HepG2 (cell line): ENCODE data around the gene TXN. TPM values are rescaled to one million over a fixed set of nuclear protein-coding genes. Genes with fewer than 3 reads are reported as not detected.

Source experiments
- ATAC-seq: fragments of 200-7000 bp; cut with Tn5 transposase; 3 replicates; pipeline ENCODE4 v1.9.1; 2020; ENCODE audit warnings: mild to moderate bottlenecking, moderate library complexity
- BruUV-seq: library from RNA; stranded (reverse); fragments of 400-500 nt; replicated peaks from 2 replicates; lab custom pipeline; 2021; lab: Mats Ljungman, UMichigan
- CTCF ChIA-PET: fragments of 300-600 bp; formaldehyde crosslinking; extraction: SDS; loops from one replicate; lab custom pipeline; 2021; ENCODE audit warnings: low total read pairs, inconsistent platforms, low intra/inter-chr PET ratio; lab: Yijun Ruan, JAX
- POLR2A ChIA-PET: fragments of 350-600 bp; sonication (Branson Sonifier 250); formaldehyde crosslinking; loops from one replicate; lab custom pipeline; 2020; ENCODE audit warnings: antibody characterized with exemption, inconsistent platforms; lab: Yijun Ruan, JAX
- DNase-seq: peaks from one replicate; pipeline ENCODE4 v3.0.0-alpha.2; 2015; ENCODE audit warnings: low spot score
- FAIRE-seq: peaks from 3 replicates; lab custom pipeline; 2011; peaks lifted over from hg19 to GRCh38; lab: Jason Lieb, UNC
- H2AFZ ChIP-seq: one replicate; pipeline ENCODE4 v1.6.1; 2011; ENCODE audit warnings: low read length, inconsistent platforms
- H3K27ac ChIP-seq: fragments of 300-600 bp; 3 replicates; pipeline ENCODE4 v1.8.0; 2011; ENCODE audit warnings: mixed run types, mild to moderate bottlenecking, mixed read lengths, low read length, inconsistent platforms; ENCODE audit not compliant: insufficient read depth; ENCODE audit errors: extremely low read length
- H3K27me3 ChIP-seq, 2 experiments: fragments of 200-600 bp in 1 of 2; 2 replicates in 1 of 2; 3 replicates in 1 of 2; pipeline versions ENCODE4 v1.6.0 to v1.8.0; 2011; ENCODE audit warnings: low read length in 2 of 2, mild to moderate bottlenecking in 2 of 2, moderate library complexity in 2 of 2, inconsistent platforms in 1 of 2; ENCODE audit not compliant: insufficient read depth in 2 of 2, control insufficient read depth in 1 of 2
- H3K36me3 ChIP-seq, 2 experiments: fragments of 200-600 bp in 1 of 2; replicated peaks in 1 of 2; 2 replicates in 1 of 2; 3 replicates in 1 of 2; pipeline versions ENCODE4 v1.5.1 to v1.8.0; 2011; ENCODE audit warnings: low read length in 2 of 2, inconsistent platforms in 1 of 2; ENCODE audit not compliant: insufficient read depth in 2 of 2, control insufficient read depth in 1 of 2
- H3K4me1 ChIP-seq: 2 replicates; pipeline ENCODE4 v1.5.1; 2012; ENCODE audit warnings: low read length, inconsistent platforms; ENCODE audit not compliant: insufficient read depth
- H3K4me2 ChIP-seq: 2 replicates; pipeline ENCODE4 v1.6.0; 2011; ENCODE audit warnings: low read depth, low read length, inconsistent platforms
- H3K4me3 ChIP-seq, 3 experiments: fragments of 200-600 bp in 1 of 3; sonication (generic), shearing (Covaris generic) in 1 of 3; replicated peaks in 1 of 3; 2 replicates each; pipeline ENCODE4 v1.5.1; 2011 to 2016; ENCODE audit warnings: low read length in 3 of 3, inconsistent platforms in 2 of 3, low read depth in 2 of 3, mild to moderate bottlenecking in 2 of 3, control low read depth in 1 of 3, mixed read lengths in 1 of 3; ENCODE audit not compliant: insufficient read depth in 1 of 3
- H3K79me2 ChIP-seq: one replicate; pipeline ENCODE4 v1.6.1; 2011; ENCODE audit warnings: low read length, inconsistent platforms; ENCODE audit not compliant: insufficient read depth
- H3K9ac ChIP-seq: 2 replicates; pipeline ENCODE4 v1.6.0; 2011; ENCODE audit warnings: mild to moderate bottlenecking, low read depth, low read length, inconsistent platforms; ENCODE audit not compliant: insufficient read depth
- H3K9me3 ChIP-seq: 2 replicates; pipeline ENCODE4 v1.5.1; 2012; ENCODE audit warnings: mild to moderate bottlenecking, low read length
- H4K20me1 ChIP-seq: 2 replicates; pipeline ENCODE4 v1.6.0; 2011; ENCODE audit warnings: inconsistent platforms, mild to moderate bottlenecking, low read length, moderate library complexity; ENCODE audit not compliant: insufficient read depth
- CCDC6 ChIP-seq: sonication (generic); formaldehyde crosslinking; IDR thresholded peaks from 2 replicates; pipeline ENCODE4 v1.8.1; 2022; ENCODE audit warnings: mild to moderate bottlenecking, missing genetic modification reagents, moderate library complexity
- USF2 ChIP-seq, 2 experiments: sonication (generic) in 1 of 2; formaldehyde crosslinking in 1 of 2; IDR thresholded peaks; 2 replicates each; pipeline versions ENCODE4 v1.5.1 to v1.6.1; 2011 to 2020; ENCODE audit warnings: borderline replicate concordance in 1 of 2, low read depth in 1 of 2, low read length in 1 of 2, mild to moderate bottlenecking in 1 of 2, missing genetic modification reagents in 1 of 2, moderate library complexity in 1 of 2
- ZNF501 ChIP-seq: sonication (generic); formaldehyde crosslinking; IDR thresholded peaks from 2 replicates; pipeline ENCODE4 v1.5.1; 2020; ENCODE audit warnings: mild to moderate bottlenecking, moderate library complexity, missing genetic modification reagents
- WGBS: methylation state at CpG from one replicate; pipeline ENCODE4 v1.1.6; 2017; ENCODE audit warnings: low lambda C conversion rate; 5-methylcytosine and 5-hydroxymethylcytosine counted together
- in situ Hi-C: cut with HindIII; loops from 2 replicates; pipeline ENCODE4 v1.10.0; 2017; ENCODE audit warnings: low pct_unique_long_range_greater_than_20kb; ENCODE audit not compliant: extremely low pct_ligation_motif_present
- intact Hi-C: fragments of 100-400 bp; cut with micrococcal nuclease; formaldehyde crosslinking; loops from one replicate; pipeline ENCODE4 v1.10.0; 2022; ENCODE audit not compliant: unreplicated experiment
- polyA plus RNA-seq, 8 experiments: library from polyadenylated mRNA; depleted of rRNA in 3 of 8; stranded (reverse) in 7 of 8; unstranded in 1 of 8; fragments of >200 nt; fragmentation: Illumina TruSeq in 4 of 8; extraction: Trizol in 4 of 8; gene quantifications; 2 replicates each; pipeline versions ENCODE4 v1.2.1 to v1.2.3, GENCODE V29; 2011 to 2016; ENCODE audit warnings: low read depth in 4 of 8, missing spikeins in 1 of 8, mixed read lengths in 1 of 8; ENCODE audit not compliant: insufficient read depth in 1 of 8
- total RNA-seq, 5 experiments: library from RNA; depleted of rRNA; stranded (reverse); fragments of >200 nt; fragmentation: Illumina TruSeq; extraction: Trizol; gene quantifications; 2 replicates each; pipeline ENCODE4 v1.2.3, GENCODE V29; 2016; ENCODE audit warnings: low read depth in 1 of 5

The TXN gene
- total and polyA plus RNA-seq, 2 of the 13 experiments (the other 11 are each of a cell fraction or from before 2014, with no cell fraction given), result 364 to 470 TPM

- BruUV-seq, result no TSS peak
- ChIA-PET CTCF (interaction anchor here (1.8 kb wide), 1 partner anchor 15 kb away, joined by 11 read pairs; no protein-coding TSS in a partner anchor), POLR2A (interaction anchor here (0.7 to 1.5 kb wide), 7 partner anchors 9 to 71 kb away, joined by 3 to 10 read pairs (median 4); partner anchors contain the start of gene TXN)
- H3K27ac ChIP-seq, result peak overlapping the region; percentile 72
- H3K9me3 ChIP-seq, result no peaks in the 10 kb centered on the region
- DNase-seq (no peak), FAIRE-seq (no peak), ATAC-seq (no peak)
- H4K20me1 ChIP-seq, result no peaks in the 10 kb centered on the region
- no peak overlapping the region for H2AFZ ChIP-seq
- in situ Hi-C loops (no loop called here), intact Hi-C loops (loop anchor here (2.0 kb wide), 1 partner anchor 16 kb away; no protein-coding TSS in a partner anchor)
- peak overlapping the region; percentile 59 for H3K9ac ChIP-seq
- H3K79me2 ChIP-seq, result no peaks in the 10 kb centered on the region
- H3K4me2 ChIP-seq, result peak overlapping the region; percentile 51
- TF ChIP-seq ZNF501, result peak; percentile 39; the same call in 1 of the 2 replicates
- TF ChIP-seq USF2 (IDR thresholded peaks at IDR 0.05; ENCODE audit: low read depth, low read length), result no peak
- no peak for TF ChIP-seq USF2 (CRISPR knock-in tag; IDR thresholded peaks at IDR 0.05; ENCODE audit: borderline replicate concordance)
- TF ChIP-seq CCDC6 (CRISPR knock-in tag), result 0 out of 2 replicates have a peak, but pooled peaks have one; percentile 6
- H3K36me3 ChIP-seq, result no peaks in the 10 kb centered on the region
- no peaks in the 10 kb centered on the region for H3K27me3 ChIP-seq
- WGBS, result 90% methylated on average over 9 of the region's 12 CpGs
- H3K4me1 ChIP-seq, result peaks cover 68% of the 10 kb centered on the region
- no peak overlapping the region for H3K4me3 ChIP-seq
These were observed 58.0 kb downstream of the TXN start for GRCh38 chr9:110198357-110198756.
